GM23338 (cell line): ENCODE measurements around the gene ANKK1.

Experiments
- EZH2 ChIP-seq: fragments of 200-600 bp; sonication (generic); IDR thresholded peaks from one replicate; pipeline ENCODE4 v1.8.0; 2017; ENCODE audit warnings: antibody characterized with exemption, mild to moderate bottlenecking, low read depth; ENCODE audit not compliant: unreplicated experiment
- EZH2phosphoT487 ChIP-seq: fragments of 200-600 bp; sonication (generic); IDR thresholded peaks from one replicate; pipeline ENCODE4 v1.8.1; 2018; ENCODE audit warnings: antibody characterized with exemption; ENCODE audit not compliant: unreplicated experiment
- POLR2AphosphoS5 ChIP-seq: IDR thresholded peaks from 2 replicates; pipeline ENCODE4 v1.6.1; 2016; ENCODE audit warnings: antibody characterized with exemption, low read depth
- ZNF331 ChIP-seq: fragments of 250-450 bp; sonication (Bioruptor Pico); IDR thresholded peaks from 2 replicates; pipeline ENCODE4 v1.5.0; 2020; ENCODE audit warnings: low read depth, mild to moderate bottlenecking, moderate library complexity
- TF ChIP-seq, protein P1 (sequence below), 2 experiments: fragments of 200-600 bp in 1 of 2; sonication (generic) in 1 of 2; conservative IDR thresholded peaks; 2 replicates each; pipeline versions ENCODE4 v1.5.1 to v1.6.1; 2016 to 2017; ENCODE audit warnings: antibody characterized with exemption in 2 of 2, low read depth in 2 of 2, mild to moderate bottlenecking in 2 of 2, moderate library complexity in 1 of 2

DNA sequence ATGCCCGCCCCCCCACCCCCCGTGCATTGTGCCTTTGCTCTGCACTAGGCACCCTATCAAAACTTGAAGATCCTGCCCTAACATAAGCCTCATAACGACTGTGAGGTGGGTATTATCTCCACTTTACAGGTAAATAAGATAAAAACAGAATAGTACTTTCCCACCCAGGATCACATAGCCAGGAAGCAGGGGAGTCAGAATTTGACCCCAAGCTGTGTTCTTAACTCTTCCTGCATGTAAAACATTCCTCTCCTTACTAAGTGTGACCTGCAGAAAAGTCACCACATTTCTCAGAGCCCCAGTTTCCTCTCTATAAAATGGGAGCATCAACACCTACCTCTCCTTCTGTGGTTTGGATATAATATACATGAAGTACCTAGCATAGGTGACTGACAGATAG is 18.2 kb upstream of the ANKK1 start:
- TF ChIP-seq EZH2 (no peak), ZNF331 (CRISPR knock-in tag) (no peak), EZH2phosphoT487 (no peak), POLR2AphosphoS5 (no peak)
- TF ChIP-seq, protein P1, sequence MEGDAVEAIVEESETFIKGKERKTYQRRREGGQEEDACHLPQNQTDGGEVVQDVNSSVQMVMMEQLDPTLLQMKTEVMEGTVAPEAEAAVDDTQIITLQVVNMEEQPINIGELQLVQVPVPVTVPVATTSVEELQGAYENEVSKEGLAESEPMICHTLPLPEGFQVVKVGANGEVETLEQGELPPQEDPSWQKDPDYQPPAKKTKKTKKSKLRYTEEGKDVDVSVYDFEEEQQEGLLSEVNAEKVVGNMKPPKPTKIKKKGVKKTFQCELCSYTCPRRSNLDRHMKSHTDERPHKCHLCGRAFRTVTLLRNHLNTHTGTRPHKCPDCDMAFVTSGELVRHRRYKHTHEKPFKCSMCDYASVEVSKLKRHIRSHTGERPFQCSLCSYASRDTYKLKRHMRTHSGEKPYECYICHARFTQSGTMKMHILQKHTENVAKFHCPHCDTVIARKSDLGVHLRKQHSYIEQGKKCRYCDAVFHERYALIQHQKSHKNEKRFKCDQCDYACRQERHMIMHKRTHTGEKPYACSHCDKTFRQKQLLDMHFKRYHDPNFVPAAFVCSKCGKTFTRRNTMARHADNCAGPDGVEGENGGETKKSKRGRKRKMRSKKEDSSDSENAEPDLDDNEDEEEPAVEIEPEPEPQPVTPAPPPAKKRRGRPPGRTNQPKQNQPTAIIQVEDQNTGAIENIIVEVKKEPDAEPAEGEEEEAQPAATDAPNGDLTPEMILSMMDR (conservative IDR thresholded peaks at IDR 0.05; ENCODE audit: low read depth in 2 of 2), result no peak
